ENCODE measurements around the gene TMEM50A.
"Not testable (repeated sequence)": the region's sequence is repeated elsewhere in the genome, so short reads cannot be mapped to it uniquely, and the experiment has no call there.

The TMEM50A gene

GRCh38 chr1:25389721-25390120, 51.6 kb downstream of the TMEM50A start:
- DNase-seq, result not testable (repeated sequence)

- DNase-seq, result no peak
Observed at GRCh38 chr1:25392841-25393240, 54.7 kb downstream of the TMEM50A start.

GRCh38 chr1:25397549-25397948, 59.4 kb downstream of the TMEM50A start:
- not testable (repeated sequence) for DNase-seq

DNA sequence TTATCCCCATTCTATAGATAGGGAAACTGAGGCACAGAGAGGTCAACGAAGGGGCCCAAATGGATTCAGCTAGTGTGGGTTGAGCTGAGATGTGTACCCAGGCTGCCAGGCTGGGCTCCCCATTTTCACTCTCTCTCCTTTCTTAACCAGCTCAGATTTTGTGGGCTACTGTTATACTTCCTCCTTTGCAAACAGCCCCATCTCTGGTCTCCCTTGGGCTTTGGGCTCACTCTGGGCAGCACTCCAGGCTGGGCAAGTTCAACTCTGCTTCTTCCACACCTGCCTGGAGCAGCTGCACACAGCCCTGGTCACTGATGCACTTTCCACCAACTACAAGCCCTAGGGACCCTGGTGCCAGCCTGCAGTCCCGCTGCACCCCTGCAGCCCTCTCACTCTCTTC, 59.9 kb downstream of the TMEM50A start:
- DNase-seq, result not testable (repeated sequence)

- peak; percentile 7 for DNase-seq
Observed at GRCh38 chr1:25402947-25403803, 65.0 kb downstream of the TMEM50A start.

DNA sequence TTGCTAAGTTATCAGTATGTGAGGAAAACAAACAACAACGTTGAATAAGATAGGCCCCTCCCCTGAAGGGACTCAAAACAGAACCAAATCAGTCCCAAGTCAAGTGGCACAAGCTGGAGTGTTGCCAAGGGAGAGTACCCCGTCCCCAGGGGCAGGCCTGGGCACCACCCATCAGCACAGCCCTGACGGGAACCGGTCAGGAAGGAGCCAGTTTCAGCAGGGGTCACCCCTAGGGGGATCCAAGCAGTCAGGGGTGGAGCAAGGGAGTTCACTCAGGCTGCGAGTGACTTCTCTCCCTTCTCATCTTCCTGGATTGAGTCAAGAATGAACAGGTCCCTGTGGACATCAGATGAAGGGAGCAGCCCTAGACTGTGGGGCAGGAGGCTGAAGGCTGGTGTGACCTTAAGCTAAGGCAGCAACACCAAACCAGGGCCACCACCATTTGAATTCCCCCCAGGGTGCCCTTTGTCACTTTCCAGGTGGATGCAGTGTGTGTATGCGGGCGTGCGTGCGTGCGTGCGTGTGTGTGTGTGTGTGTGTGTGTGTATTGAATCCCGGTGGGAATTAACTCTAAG, 67.7 kb downstream of the TMEM50A start:
- not testable (repeated sequence) for DNase-seq

GRCh38 chr1:25409641-25410427, 71.7 kb downstream of the TMEM50A start:
- DNase-seq, result not testable (repeated sequence)

Measured in activated naive CD4-positive, alpha-beta T cell treated with Interleukin-2 at 50 U/mL for 16 hours (primary cell).